ENCODE results near the gene FAM118B. TPM values are rescaled to one million over a fixed set of nuclear protein-coding genes. Genes with fewer than 3 reads are reported as not detected.

FAM118B gene
- total and polyA plus RNA-seq, 4 donors: 3.7 to 12.0 (median 6.6) TPM

GRCh38 chr11:126205359-126205758 is 6.2 kb upstream of the FAM118B start:
- H3K27ac ChIP-seq (ENCODE audit: low read depth in 1 of 2, low read length in 2 of 2): no peak overlapping the region
- TF ChIP-seq TAF1 (conservative IDR thresholded peaks at IDR 0.05) (no peak), GABPA (IDR thresholded peaks at IDR 0.05 in 1 of 2, conservative IDR thresholded peaks at IDR 0.05 in 1 of 2) (no peak), NR2F2 (IDR thresholded peaks at IDR 0.05) (no peak), EGR1 (IDR thresholded peaks at IDR 0.05; ENCODE audit: low read depth in 2 of 2) (no peak), SP1 (IDR thresholded peaks at IDR 0.05) (no peak), RXRA (IDR thresholded peaks at IDR 0.05) (no peak)
- TF ChIP-seq, protein P1, sequence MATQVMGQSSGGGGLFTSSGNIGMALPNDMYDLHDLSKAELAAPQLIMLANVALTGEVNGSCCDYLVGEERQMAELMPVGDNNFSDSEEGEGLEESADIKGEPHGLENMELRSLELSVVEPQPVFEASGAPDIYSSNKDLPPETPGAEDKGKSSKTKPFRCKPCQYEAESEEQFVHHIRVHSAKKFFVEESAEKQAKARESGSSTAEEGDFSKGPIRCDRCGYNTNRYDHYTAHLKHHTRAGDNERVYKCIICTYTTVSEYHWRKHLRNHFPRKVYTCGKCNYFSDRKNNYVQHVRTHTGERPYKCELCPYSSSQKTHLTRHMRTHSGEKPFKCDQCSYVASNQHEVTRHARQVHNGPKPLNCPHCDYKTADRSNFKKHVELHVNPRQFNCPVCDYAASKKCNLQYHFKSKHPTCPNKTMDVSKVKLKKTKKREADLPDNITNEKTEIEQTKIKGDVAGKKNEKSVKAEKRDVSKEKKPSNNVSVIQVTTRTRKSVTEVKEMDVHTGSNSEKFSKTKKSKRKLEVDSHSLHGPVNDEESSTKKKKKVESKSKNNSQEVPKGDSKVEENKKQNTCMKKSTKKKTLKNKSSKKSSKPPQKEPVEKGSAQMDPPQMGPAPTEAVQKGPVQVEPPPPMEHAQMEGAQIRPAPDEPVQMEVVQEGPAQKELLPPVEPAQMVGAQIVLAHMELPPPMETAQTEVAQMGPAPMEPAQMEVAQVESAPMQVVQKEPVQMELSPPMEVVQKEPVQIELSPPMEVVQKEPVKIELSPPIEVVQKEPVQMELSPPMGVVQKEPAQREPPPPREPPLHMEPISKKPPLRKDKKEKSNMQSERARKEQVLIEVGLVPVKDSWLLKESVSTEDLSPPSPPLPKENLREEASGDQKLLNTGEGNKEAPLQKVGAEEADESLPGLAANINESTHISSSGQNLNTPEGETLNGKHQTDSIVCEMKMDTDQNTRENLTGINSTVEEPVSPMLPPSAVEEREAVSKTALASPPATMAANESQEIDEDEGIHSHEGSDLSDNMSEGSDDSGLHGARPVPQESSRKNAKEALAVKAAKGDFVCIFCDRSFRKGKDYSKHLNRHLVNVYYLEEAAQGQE (IDR thresholded peaks at IDR 0.05): no peak
- TF ChIP-seq, protein P2, sequence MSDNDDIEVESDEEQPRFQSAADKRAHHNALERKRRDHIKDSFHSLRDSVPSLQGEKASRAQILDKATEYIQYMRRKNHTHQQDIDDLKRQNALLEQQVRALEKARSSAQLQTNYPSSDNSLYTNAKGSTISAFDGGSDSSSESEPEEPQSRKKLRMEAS (IDR thresholded peaks at IDR 0.05): no peak
- TF ChIP-seq, protein P3, sequence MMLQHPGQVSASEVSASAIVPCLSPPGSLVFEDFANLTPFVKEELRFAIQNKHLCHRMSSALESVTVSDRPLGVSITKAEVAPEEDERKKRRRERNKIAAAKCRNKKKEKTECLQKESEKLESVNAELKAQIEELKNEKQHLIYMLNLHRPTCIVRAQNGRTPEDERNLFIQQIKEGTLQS (IDR thresholded peaks at IDR 0.05): no peak
- H3K9me3 ChIP-seq (ENCODE audit: control insufficient read depth in 4 of 4, low read length in 3 of 4): no peaks in the 10 kb centered on the region
- no peaks in the 10 kb centered on the region for H3K27me3 ChIP-seq (ENCODE audit: control insufficient read depth in 4 of 4, insufficient read depth in 4 of 4, low read length in 3 of 4)
- no peak overlapping the region for H3K4me3 ChIP-seq (ENCODE audit: low read depth in 1 of 3, low read length in 3 of 3)
- WGBS: 98% methylated on average over 14 of the region's 14 CpGs
- H3K4me1 ChIP-seq (ENCODE audit: control insufficient read depth in 4 of 4, insufficient read depth in 4 of 4, low read length in 3 of 4): peaks cover 6 to 29% (median 23%) of the 10 kb centered on the region in 4 donors
- no peak overlapping the region for H3K9ac ChIP-seq (ENCODE audit: low read depth in 1 of 2, low read length in 2 of 2)
- no peak for DNase-seq (ENCODE audit: low spot score)
- H3K36me3 ChIP-seq (ENCODE audit: control insufficient read depth in 4 of 4, insufficient read depth in 3 of 4, low read depth in 1 of 4, low read length in 3 of 4): peaks cover 11 to 38% (median 26%) of the 10 kb centered on the region in 4 donors

GRCh38 chr11:126207896-126208295 is 3.7 kb upstream of the FAM118B start:
- no peak for DNase-seq (ENCODE audit: low spot score)
- no peaks in the 10 kb centered on the region for H3K27me3 ChIP-seq (ENCODE audit: control insufficient read depth in 4 of 4, insufficient read depth in 4 of 4, low read length in 3 of 4)
- H3K4me3 ChIP-seq (ENCODE audit: low read depth in 1 of 3, low read length in 3 of 3): no peak overlapping the region
- 96% methylated on average over 2 of the region's 2 CpGs for WGBS
- H3K36me3 ChIP-seq (ENCODE audit: control insufficient read depth in 4 of 4, insufficient read depth in 3 of 4, low read depth in 1 of 4, low read length in 3 of 4): peaks cover 7 to 32% (median 23%) of the 10 kb centered on the region in 4 donors
- H3K4me1 ChIP-seq (ENCODE audit: control insufficient read depth in 4 of 4, insufficient read depth in 4 of 4, low read length in 3 of 4): peaks cover 9 to 37% (median 30%) of the 10 kb centered on the region in 4 donors
- no peaks in the 10 kb centered on the region for H3K9me3 ChIP-seq (ENCODE audit: control insufficient read depth in 4 of 4, low read length in 3 of 4)
- no peak overlapping the region for H3K9ac ChIP-seq (ENCODE audit: low read depth in 1 of 2, low read length in 2 of 2)
- TF ChIP-seq, protein P2 (IDR thresholded peaks at IDR 0.05): no peak
- TF ChIP-seq RXRA (IDR thresholded peaks at IDR 0.05) (no peak), FOXA1 (IDR thresholded peaks at IDR 0.05) (no peak), HNF4G (IDR thresholded peaks at IDR 0.05) (no peak), ZBTB33 (IDR thresholded peaks at IDR 0.05) (no peak), JUND (IDR thresholded peaks at IDR 0.05) (no peak), SP1 (IDR thresholded peaks at IDR 0.05) (no peak), FOXA2 (IDR thresholded peaks at IDR 0.05) (no peak), GABPA (IDR thresholded peaks at IDR 0.05 in 1 of 2, conservative IDR thresholded peaks at IDR 0.05 in 1 of 2) (no peak), HNF4A (conservative IDR thresholded peaks at IDR 0.05) (no peak), TAF1 (conservative IDR thresholded peaks at IDR 0.05) (no peak), NR2F2 (IDR thresholded peaks at IDR 0.05) (no peak), RAD21 (IDR thresholded peaks at IDR 0.05) (no peak), EGR1 (IDR thresholded peaks at IDR 0.05; ENCODE audit: low read depth in 2 of 2) (no peak), YY1 (IDR thresholded peaks at IDR 0.05) (no peak)
- TF ChIP-seq, protein P1 (IDR thresholded peaks at IDR 0.05): no peak
- TF ChIP-seq, protein P3 (IDR thresholded peaks at IDR 0.05): no peak
- TF ChIP-seq, protein P4, sequence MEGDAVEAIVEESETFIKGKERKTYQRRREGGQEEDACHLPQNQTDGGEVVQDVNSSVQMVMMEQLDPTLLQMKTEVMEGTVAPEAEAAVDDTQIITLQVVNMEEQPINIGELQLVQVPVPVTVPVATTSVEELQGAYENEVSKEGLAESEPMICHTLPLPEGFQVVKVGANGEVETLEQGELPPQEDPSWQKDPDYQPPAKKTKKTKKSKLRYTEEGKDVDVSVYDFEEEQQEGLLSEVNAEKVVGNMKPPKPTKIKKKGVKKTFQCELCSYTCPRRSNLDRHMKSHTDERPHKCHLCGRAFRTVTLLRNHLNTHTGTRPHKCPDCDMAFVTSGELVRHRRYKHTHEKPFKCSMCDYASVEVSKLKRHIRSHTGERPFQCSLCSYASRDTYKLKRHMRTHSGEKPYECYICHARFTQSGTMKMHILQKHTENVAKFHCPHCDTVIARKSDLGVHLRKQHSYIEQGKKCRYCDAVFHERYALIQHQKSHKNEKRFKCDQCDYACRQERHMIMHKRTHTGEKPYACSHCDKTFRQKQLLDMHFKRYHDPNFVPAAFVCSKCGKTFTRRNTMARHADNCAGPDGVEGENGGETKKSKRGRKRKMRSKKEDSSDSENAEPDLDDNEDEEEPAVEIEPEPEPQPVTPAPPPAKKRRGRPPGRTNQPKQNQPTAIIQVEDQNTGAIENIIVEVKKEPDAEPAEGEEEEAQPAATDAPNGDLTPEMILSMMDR (IDR thresholded peaks at IDR 0.05; ENCODE audit: low read depth, low read length, missing input control): no peak
- H3K27ac ChIP-seq (ENCODE audit: low read depth in 1 of 2, low read length in 2 of 2): no peak overlapping the region
